HEK293T (cell line): Measurements from ENCODE around the gene NLGN3.

ENCODE experiments used
- CTCF ChIA-PET: fragments of 350-600 bp; formaldehyde crosslinking; extraction: SDS; loops from one replicate; lab custom pipeline; 2021; ENCODE audit warnings: antibody characterized with exemption, inconsistent platforms; lab: Yijun Ruan, JAX
- POLR2A ChIA-PET: fragments of 350-600 bp; formaldehyde crosslinking; extraction: SDS; loops from one replicate; lab custom pipeline; 2020; ENCODE audit warnings: antibody characterized with exemption, inconsistent platforms; lab: Yijun Ruan, JAX
- DNase-seq: peaks from one replicate; pipeline ENCODE4 v3.0.0; 2012; ENCODE audit warnings: mixed read lengths; ENCODE audit errors: extremely low spot score
- ARNT ChIP-seq: fragments of 450-650 bp; IDR thresholded peaks from 2 replicates; pipeline ENCODE4 v1.6.1; 2017; ENCODE audit warnings: mild to moderate bottlenecking
- BHLHE40 ChIP-seq: fragments of 450-650 bp; IDR thresholded peaks from 2 replicates; pipeline ENCODE4 v1.6.1; 2016; ENCODE audit warnings: mild to moderate bottlenecking, moderate library complexity, borderline replicate concordance
- CTBP1 ChIP-seq: fragments of 450-650 bp; IDR thresholded peaks from 2 replicates; pipeline ENCODE4 v1.6.1; 2016; ENCODE audit warnings: borderline replicate concordance
- ELF4 ChIP-seq: fragments of 450-650 bp; IDR thresholded peaks from 2 replicates; pipeline ENCODE4 v1.6.1; 2017; ENCODE audit warnings: antibody characterized with exemption
- FOXA1 ChIP-seq: fragments of 450-650 bp; IDR thresholded peaks from 2 replicates; pipeline ENCODE4 v1.6.1; 2016; ENCODE audit warnings: mild to moderate bottlenecking
- FOXK2 ChIP-seq: fragments of 450-650 bp; IDR thresholded peaks from 2 replicates; pipeline ENCODE4 v1.6.1; 2016; ENCODE audit warnings: mild to moderate bottlenecking
- FOXM1 ChIP-seq: fragments of 450-650 bp; IDR thresholded peaks from 2 replicates; pipeline ENCODE4 v1.6.1; 2017; ENCODE audit warnings: mild to moderate bottlenecking, borderline replicate concordance
- HDGF ChIP-seq: fragments of 450-650 bp; IDR thresholded peaks from 2 replicates; pipeline ENCODE4 v1.6.1; 2017; ENCODE audit warnings: antibody characterized with exemption, borderline replicate concordance
- L3MBTL2 ChIP-seq: fragments of 450-650 bp; conservative IDR thresholded peaks from 2 replicates; pipeline ENCODE4 v1.6.1; 2016; ENCODE audit warnings: mild to moderate bottlenecking
- LEF1 ChIP-seq: fragments of 450-650 bp; IDR thresholded peaks from 2 replicates; pipeline ENCODE4 v1.6.1; 2017; ENCODE audit warnings: mild to moderate bottlenecking, borderline replicate concordance
- NFRKB ChIP-seq: fragments of 450-650 bp; IDR thresholded peaks from 2 replicates; pipeline ENCODE4 v1.6.1; 2016; ENCODE audit warnings: mild to moderate bottlenecking, moderate library complexity
- SP1 ChIP-seq: fragments of 450-650 bp; IDR thresholded peaks from 2 replicates; pipeline ENCODE4 v1.6.1; 2017
- SUZ12 ChIP-seq: fragments of 450-650 bp; IDR thresholded peaks from 2 replicates; pipeline ENCODE4 v1.6.1; 2016; ENCODE audit warnings: mild to moderate bottlenecking
- TARDBP ChIP-seq: fragments of 450-650 bp; IDR thresholded peaks from 2 replicates; pipeline ENCODE4 v1.6.1; 2016
- ZNF384 ChIP-seq: fragments of 450-650 bp; IDR thresholded peaks from 2 replicates; pipeline ENCODE4 v1.6.1; 2016
- TF ChIP-seq, protein P1 (sequence below): fragments of 450-650 bp; IDR thresholded peaks from 2 replicates; pipeline ENCODE4 v1.6.1; 2016

NLGN3 gene

DNA sequence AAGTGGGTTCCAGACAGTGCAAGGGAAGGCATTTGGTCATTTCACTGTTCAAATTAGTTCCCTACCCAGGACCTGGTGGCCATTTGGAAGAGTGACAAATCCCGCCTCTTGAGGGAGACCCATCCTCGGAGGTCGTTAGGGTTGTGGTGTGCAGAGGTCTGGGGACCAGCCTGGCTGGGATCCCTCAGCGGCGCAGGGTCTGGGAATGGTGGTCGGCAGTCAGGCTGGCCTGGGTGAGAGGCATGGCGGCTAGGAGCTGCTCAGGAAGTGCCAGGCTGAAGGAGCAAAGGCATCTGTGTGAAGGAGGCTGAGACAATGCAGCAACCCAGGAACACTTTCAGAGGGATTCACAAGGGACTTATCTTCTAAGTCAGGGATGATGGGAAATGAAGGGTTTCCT, 6.7 kb downstream of the NLGN3 start:
- CTCF ChIA-PET, result no interaction called here

GRCh38 chrX:71154196-71154595, 9.6 kb downstream of the NLGN3 start:
- POLR2A ChIA-PET, result no interaction called here
- no peak for TF ChIP-seq LEF1
- TF ChIP-seq, protein P1, sequence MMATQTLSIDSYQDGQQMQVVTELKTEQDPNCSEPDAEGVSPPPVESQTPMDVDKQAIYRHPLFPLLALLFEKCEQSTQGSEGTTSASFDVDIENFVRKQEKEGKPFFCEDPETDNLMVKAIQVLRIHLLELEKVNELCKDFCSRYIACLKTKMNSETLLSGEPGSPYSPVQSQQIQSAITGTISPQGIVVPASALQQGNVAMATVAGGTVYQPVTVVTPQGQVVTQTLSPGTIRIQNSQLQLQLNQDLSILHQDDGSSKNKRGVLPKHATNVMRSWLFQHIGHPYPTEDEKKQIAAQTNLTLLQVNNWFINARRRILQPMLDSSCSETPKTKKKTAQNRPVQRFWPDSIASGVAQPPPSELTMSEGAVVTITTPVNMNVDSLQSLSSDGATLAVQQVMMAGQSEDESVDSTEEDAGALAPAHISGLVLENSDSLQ, result no peak
- TF ChIP-seq BHLHE40, result no peak
- TF ChIP-seq CTBP1, result no peak
- TF ChIP-seq ARNT, result no peak
- TF ChIP-seq TARDBP, result no peak
- TF ChIP-seq NFRKB, result no peak
- TF ChIP-seq L3MBTL2, result no peak
- TF ChIP-seq FOXM1, result no peak
- TF ChIP-seq SUZ12, result no peak
- no peak for TF ChIP-seq FOXK2
- no peak for TF ChIP-seq HDGF
- TF ChIP-seq ELF4, result no peak
- no peak for TF ChIP-seq SP1
- CTCF ChIA-PET, result no interaction called here
- DNase-seq, result no peak

More for the DNA sequence above, 6.7 kb downstream of the NLGN3 start:
- no peak for TF ChIP-seq SP1
- no peak for TF ChIP-seq NFRKB
- TF ChIP-seq ELF4, result no peak
- no peak for TF ChIP-seq SUZ12
- TF ChIP-seq TARDBP, result no peak
- TF ChIP-seq L3MBTL2, result no peak
- TF ChIP-seq BHLHE40, result no peak
- no peak for TF ChIP-seq FOXK2
- no peak for TF ChIP-seq FOXA1
- TF ChIP-seq ARNT, result no peak
- TF ChIP-seq, protein P1, result no peak
- TF ChIP-seq HDGF, result no peak
- no peak for DNase-seq
- POLR2A ChIA-PET, result no interaction called here

DNA sequence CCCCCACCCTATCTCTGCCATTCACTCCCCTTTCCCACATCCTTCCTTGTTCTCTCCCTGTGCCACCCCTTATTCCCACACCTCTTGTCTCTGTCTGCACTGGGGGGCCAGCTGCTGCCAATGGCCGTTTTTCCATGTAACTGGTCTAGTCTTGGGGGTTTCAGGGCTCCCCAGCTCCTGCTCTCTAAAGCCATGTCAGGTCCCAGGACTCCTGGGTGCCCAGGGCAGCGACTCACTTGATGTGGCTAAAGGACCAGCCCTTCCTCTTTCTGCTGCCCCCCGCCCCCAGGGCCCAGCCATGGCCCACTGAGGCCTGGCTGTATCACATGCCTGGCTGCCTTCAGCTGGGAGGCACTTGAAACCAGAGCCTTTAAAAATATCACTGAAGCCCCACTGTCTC, 10.0 kb downstream of the NLGN3 start:
- ChIA-PET POLR2A (no interaction called here), CTCF (no interaction called here)
- TF ChIP-seq ZNF384, result no peak
- TF ChIP-seq FOXA1, result no peak
- TF ChIP-seq, protein P1, result no peak
- TF ChIP-seq LEF1, result no peak
- TF ChIP-seq NFRKB, result no peak
- no peak for TF ChIP-seq L3MBTL2
- no peak for TF ChIP-seq BHLHE40
- TF ChIP-seq SUZ12, result no peak
- TF ChIP-seq FOXK2, result no peak
- no peak for TF ChIP-seq ARNT
- TF ChIP-seq SP1, result no peak
- TF ChIP-seq FOXM1, result no peak
- no peak for TF ChIP-seq CTBP1
- TF ChIP-seq ELF4, result no peak
- no peak for TF ChIP-seq HDGF
- TF ChIP-seq TARDBP, result no peak
- no peak for DNase-seq

- CTCF ChIA-PET, result interaction anchor here (0.5 kb wide), 1 partner anchor 22 kb away, joined by 3 read pairs; no protein-coding TSS in a partner anchor
- TF ChIP-seq SP1, result no peak
- no peak for TF ChIP-seq TARDBP
- TF ChIP-seq ELF4, result no peak
- no peak for TF ChIP-seq NFRKB
- TF ChIP-seq CTBP1, result no peak
- no peak for TF ChIP-seq LEF1
- no peak for TF ChIP-seq HDGF
- no peak for TF ChIP-seq FOXK2
- no peak for TF ChIP-seq ARNT
- TF ChIP-seq SUZ12, result no peak
- TF ChIP-seq, protein P1, result no peak
- no peak for TF ChIP-seq FOXA1
- TF ChIP-seq L3MBTL2, result no peak
- TF ChIP-seq BHLHE40, result no peak
- TF ChIP-seq FOXM1, result no peak
- no peak for TF ChIP-seq ZNF384
- DNase-seq, result no peak
- POLR2A ChIA-PET, result no interaction called here
These were observed 14.0 kb downstream of the NLGN3 start for GRCh38 chrX:71158603-71159002.

DNA sequence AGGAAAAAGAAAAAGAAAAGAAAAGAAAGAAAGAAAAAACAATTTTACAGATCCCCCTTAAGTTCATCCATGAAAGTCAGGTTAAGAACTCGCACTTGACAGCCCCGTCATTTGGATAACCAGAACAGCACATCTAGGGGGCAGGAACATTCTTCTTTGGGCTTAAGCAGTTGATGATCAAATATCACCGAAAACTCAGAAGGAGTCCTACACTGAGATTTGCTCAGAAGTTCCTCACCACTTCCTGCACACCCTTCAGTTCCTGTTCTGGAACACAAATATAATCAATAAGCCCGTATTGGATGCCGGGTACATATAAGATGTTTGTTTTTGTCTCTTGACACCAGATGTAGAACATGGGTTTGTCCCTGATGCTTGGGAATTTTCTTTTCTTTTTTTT, 14.7 kb downstream of the NLGN3 start:
- CTCF ChIA-PET, result interaction anchor here (0.6 kb wide), 1 partner anchor 207 kb away, joined by 4 read pairs; no protein-coding TSS in a partner anchor
- POLR2A ChIA-PET, result no interaction called here

More for the DNA sequence above, 14.7 kb downstream of the NLGN3 start:
- no peak for DNase-seq
- no peak for TF ChIP-seq FOXK2
- TF ChIP-seq CTBP1, result no peak
- TF ChIP-seq FOXA1, result no peak
- TF ChIP-seq TARDBP, result no peak
- no peak for TF ChIP-seq SUZ12
- TF ChIP-seq SP1, result no peak
- TF ChIP-seq NFRKB, result no peak
- TF ChIP-seq ZNF384, result no peak
- no peak for TF ChIP-seq L3MBTL2
- no peak for TF ChIP-seq LEF1
- no peak for TF ChIP-seq FOXM1
- no peak for TF ChIP-seq ARNT
- TF ChIP-seq HDGF, result no peak
